ENCODE measurements around the gene AKAP13.

Gene AKAP13

DNA sequence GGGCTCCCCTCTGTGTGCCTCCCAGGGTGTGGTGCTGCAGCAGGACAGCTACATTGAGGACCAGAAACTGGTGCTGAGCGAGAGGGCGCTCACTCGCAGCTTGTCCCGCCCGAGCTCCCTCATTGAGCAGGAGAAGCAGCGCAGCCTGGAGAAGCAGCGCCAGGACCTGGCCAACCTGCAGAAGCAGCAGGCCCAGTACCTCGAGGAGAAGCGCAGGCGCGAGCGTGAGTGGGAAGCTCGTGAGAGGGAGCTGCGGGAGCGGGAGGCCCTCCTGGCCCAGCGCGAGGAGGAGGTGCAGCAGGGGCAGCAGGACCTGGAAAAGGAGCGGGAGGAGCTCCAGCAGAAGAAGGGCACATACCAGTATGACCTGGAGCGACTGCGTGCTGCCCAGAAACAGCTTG is 360.6 kb downstream of the AKAP13 start:
- no peak for DNase-seq (ENCODE audit: low read depth)

DNA sequence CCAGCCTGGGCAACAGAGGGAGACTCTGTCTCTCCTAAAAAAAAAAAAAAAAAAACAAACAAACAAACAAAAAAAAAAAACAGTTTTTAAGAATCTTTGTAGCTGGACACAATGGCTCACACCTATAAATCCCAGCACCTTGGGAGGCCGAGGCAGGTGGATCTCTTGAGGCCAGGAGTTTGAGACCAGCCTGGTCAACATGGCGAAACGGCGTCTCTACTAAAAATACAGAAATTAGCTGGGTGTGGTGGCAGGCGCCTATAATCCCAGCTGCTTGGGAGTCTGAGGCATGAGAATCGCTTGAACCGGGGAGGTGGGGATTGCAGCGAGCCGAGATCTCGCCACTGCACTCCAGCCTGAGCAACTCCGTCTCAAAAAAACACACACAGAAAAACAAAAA is 361.3 kb downstream of the AKAP13 start:
- no peak for DNase-seq (ENCODE audit: low read depth)

DNA sequence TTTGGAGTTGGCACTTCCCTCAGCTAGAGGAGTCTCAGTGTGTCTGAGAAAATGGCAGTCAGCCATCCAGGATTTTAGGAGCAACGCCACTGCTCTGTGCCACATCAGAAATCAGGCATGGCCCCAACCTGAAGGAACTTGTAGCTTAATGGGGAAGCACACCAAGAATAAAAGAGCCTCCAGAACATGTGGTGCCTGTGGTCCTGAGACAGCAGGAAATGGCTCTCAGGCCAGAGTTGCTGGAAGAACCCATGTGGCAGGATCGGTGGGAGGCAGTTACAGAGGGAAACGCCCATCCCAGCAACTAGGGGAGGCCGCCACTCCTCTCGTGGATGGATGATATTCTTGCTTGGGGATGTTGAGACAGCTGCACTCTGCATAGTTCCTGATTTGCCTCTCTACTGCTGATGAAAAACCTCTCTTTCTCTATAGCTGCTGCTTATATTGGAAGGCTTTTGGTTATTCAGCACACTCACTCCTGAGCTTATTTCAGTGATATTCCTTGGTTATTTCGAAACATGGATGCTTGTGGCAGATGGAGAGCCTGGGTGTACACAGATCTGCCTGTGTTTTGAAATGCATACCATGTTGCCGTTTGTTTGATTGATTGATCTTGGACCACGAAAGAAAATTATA is 361.9 kb downstream of the AKAP13 start:
- no peak for DNase-seq (ENCODE audit: low read depth)

DNA sequence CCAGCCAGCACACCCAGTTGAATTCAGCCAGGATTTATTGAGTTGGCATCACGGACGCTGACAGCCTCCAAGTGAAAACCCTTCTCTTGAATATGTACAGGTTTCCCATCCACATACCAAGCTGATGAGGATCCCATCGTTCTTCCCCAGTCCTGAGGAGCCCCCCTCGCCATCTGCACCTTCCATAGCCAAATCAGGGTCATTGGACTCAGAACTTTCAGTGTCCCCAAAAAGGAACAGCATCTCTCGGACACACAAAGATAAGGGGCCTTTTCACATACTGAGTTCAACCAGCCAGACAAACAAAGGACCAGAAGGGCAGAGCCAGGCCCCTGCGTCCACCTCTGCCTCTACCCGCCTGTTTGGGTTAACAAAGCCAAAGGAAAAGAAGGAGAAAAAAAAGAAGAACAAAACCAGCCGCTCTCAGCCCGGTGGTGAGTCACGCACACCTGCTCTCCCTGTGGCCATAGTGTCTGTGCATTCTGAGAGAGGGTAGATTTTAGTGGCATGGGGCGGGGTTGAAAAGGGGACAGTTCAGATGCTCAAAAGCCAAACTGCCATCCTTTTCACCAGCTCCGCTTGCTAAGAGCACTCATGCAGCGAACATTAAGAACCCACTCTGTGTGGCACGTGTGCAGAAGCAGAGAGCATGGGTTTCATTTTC is 363.1 kb downstream of the AKAP13 start:
- DNase-seq (ENCODE audit: low read depth) = no peak

DNA sequence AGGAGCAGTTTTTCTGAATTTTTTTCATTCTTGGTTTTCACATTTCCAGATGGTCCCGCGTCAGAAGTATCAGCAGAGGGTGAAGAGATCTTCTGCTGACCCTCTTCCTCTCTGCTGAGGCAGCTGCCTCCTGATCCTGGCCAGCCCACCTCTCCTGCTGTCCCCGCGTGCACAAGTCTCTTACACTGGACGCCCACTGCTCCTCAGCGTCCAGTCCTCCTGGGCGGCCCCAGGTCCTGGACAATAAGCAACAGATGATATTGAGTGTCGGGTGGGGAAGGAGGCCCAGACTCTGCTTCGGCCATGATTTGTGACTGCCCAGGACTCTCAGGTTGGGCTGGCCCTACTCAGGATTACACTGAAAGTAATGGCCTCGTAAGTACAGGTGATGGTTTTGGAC is 364.2 kb downstream of the AKAP13 start:
- no peak for DNase-seq (ENCODE audit: low read depth)

DNA sequence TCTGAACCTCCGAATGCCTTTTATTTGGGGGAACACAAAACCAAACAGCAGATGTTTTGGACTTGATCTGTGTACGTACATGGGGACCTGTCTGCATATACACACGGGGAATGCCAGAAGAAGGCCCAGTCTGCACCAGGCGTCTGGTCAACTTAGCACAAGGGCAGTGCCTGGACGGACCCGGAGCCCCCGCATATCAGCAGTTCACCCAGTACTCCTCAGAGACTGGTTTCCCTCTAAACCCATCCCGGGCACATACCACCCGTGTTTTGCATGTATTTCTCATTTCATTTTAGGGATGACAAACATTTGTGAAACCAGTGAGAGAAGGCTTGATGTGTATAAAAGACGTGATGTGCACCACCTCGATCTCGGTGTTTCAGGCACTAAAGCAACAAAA is 364.6 kb downstream of the AKAP13 start:
- DNase-seq (ENCODE audit: low read depth) = no peak

DNA sequence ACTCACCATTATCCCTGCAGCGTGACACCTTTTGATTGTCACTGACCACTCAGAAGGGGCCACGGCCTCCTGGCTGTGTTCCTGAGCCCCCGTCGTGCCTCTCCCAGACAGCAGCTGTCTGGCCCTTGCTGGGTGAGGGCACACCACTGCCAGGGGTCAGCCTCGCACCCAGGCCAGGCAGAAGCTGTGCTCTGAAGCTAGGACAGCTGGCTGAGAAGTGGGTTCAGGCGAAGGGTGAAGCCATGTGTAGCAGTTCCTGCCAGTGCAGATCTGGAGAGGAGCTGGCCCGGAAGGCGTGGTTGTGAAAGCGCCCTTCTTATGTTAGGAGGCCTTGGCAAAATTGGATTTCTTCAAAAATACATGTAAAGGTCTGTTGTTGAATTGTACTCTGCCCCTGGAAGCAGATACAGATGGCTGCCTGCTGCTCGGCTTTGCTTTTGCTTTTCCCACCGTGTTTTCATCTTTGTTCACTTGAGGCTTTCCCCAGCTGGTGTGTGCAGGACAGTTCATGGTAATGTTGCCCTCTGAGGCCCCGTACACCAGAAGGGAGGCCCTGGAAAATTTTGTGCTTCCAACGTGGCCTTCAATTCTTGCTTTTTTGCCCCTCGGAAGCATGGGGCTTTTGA is 365.2 kb downstream of the AKAP13 start:
- no peak for DNase-seq (ENCODE audit: low read depth)

DNA sequence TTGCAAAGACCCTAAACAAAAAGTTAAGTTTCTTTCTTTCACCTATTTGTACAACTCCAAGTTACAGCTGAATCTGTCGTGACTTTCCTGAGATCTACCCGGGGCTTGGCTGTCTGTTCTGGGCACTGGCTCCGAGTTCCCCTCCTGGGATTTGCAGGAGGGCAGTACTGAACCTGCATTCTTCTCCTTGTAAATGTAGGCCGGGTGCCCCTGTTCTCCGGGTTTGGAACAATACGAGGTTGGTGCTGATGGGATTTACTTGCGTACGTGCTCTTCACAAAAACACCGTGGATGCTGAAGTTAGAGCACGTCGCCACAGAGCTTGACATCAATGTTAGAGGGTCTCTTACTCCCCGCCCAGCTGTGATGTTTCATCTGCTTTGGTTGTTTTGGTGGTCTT is 366.2 kb downstream of the AKAP13 start:
- no peak for DNase-seq (ENCODE audit: low read depth)

DNA sequence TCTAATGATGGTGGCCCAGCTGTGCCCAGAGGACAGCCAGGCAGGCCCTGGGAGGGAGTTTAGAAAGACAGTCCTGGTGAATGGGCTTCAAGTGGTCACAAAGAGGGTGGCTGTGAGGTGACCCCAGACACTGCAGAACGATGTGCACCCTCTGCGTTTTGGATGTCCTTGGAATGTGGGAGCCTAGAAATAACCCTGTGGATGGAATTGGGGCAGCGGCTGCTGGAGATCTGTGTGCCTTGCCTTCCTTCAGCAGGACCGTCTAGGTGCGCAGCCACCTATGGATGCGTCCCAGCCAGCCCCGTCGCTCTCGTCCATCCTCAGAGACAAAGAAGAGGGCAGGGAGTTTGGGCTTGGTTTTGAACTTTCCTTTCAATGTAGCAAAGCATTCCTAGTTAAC is 367.8 kb downstream of the AKAP13 start:
- no peak for DNase-seq (ENCODE audit: low read depth)

DNA sequence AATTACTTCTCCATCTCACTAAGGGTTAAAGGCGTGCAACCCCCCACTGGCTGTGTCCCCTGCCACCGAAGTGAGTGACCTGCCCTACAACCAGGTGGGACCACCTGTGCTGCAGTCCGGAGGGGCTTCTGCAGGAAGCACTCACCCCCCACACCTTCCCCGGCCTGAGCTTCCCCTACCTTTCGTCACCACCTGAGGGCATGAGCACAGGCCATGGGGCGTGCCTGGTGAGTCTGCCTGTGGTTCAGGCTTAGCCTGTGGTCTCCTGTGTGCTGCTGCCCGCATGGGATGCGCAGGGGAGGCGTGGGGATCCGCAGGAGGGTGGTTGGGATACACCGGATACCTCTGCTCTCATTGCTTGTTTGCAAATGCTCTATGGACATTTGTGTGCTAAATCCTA is 368.3 kb downstream of the AKAP13 start:
- no peak for DNase-seq (ENCODE audit: low read depth)

DNA sequence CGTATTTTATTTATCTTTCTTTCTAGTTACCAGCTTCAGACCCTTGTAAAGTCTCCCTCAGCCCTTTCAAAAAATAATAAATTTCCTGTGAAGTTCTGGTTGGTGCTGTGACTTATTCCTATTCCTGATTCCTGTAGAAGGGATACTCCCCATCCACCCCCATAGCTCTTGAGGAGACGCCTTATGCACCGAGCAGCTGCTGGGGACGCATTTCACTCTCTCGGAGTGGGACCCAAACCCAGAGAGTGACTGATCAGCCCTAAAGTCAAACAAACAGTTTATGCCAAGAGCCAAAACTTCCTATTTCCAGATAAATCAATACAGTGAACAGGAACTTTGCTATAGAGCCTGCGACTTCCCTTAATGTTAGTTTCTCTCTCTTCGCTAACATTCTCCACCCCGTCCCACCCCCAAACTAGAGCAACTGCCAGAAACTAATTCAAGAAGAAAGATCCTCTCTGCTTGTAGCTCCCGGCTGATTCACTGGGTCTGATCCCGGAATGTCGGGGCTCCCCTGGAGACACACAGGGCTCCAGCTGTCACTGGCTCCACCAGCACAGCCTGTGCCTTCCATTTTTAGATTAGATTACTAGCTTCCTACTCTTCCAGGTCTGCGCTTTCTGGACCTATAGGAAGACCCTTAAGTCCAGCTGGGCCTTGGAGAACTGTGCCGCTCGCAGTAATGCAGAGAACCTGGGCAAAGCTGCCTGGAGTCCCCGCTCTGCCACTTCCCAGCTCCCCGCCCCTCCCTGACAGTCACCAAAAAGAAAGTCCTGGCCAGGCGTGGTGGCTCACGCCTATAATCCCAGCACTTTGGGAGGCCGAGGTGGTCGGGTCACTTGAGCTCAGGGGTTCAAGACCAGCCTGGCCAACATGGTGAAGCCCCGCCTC is 369.1 kb downstream of the AKAP13 start:
- no peak for DNase-seq (ENCODE audit: low read depth)

DNA sequence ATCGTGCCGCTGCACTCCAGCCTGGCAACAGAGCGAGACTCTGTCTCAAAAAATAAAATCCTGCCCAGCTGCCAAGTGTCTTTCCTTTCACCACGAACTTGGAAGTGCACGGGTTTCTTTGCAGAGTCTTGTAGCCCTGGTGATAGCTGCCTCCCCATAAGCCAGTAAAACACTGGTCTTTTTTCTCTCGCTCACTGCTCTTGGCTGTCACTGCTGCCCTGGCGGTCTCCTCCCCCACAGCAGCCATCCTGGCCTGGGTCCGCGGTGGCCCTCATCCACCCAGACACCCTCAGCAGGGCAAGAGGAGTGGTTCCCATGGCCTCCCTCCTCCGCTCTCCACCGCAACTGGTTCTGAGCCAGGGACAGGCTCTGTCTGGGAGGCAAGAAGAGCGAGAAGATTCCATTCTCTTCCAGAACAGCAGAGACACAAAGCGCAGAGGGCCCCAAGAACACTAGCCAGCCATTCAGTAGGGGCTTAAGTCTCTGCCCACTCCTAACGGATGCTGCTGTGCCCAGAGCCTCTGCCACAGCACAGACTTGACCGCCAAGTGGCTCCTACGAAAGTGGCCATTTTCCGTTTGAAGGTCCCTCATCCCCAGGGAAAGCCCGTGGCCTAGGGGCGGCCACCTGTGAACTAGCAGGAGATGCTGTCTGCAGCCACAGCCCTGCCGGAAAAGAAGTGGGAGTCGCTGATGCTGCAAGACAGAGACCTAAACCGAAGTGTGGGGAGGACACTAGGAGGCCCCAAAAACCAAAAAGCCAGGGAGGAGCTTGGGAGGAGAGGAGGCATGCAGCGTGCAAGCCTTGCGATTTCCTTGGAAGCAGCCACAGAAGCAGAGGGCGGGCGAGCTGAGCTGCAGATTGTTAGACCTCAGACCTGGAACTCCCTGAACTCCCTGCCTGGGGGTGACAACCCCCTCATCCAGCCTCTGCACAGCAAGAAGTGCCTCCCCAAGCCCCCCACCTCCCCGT is 370.2 kb downstream of the AKAP13 start:
- no peak for DNase-seq (ENCODE audit: low read depth)

DNA sequence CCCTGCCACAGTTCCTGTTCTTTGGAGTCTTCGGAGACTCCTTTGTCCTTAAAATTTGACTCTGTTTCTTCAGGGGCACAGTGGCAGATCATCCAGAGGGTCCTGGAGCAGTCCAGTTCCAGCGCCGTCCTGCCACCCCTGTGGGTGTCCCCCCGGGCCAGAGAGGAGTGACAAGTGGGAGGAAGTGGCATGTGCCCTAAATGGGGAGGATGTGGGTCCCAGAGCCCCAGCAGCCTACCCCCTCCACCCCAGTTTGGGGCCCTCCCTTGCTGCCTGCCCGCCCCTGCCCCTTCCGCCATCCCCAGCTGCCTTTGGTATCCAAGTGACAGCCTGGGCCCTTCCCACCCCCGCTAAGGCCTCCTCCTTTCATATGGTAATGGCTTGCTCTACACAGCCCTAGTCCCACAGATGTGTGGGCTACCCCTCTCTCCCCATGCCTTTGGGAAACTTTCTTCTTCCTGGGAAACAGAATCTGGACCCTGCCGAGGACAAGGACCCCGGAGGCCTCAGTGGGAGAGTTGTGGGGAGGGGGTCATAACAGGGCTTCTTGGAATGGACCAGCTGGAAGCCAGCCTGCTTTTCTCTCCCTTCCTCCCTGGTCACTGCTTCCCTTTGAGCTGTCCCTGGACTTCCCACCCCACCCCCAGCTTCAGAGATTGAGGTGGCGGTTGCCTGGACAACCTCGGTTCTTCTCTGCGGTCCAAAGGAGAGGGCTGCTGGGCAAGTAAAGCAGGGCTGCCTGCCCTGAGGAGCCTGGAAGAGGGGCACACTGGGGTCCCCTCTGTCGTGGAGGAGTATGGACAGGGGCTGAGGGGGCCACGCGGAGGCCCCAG is 371.1 kb downstream of the AKAP13 start:
- no peak for DNase-seq (ENCODE audit: low read depth)

DNA sequence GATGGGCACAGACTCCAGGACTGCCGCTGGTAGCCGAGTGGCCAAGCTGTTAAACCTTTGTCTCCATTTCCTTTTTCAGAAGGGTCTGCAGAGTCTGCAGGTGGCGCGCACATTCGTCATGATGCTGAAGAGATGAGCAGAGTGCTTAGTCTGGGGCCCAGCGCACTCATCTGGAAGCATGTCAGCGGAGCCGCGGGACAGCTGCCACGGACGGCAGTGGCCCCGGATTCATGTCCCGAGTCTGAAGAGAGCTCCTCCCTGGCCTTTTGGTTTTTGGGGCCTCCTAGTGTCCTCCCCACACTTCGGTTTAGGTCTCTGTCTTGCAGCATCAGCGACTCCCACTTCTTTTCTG is 371.7 kb downstream of the AKAP13 start:
- DNase-seq (ENCODE audit: low read depth) = no peak

DNA sequence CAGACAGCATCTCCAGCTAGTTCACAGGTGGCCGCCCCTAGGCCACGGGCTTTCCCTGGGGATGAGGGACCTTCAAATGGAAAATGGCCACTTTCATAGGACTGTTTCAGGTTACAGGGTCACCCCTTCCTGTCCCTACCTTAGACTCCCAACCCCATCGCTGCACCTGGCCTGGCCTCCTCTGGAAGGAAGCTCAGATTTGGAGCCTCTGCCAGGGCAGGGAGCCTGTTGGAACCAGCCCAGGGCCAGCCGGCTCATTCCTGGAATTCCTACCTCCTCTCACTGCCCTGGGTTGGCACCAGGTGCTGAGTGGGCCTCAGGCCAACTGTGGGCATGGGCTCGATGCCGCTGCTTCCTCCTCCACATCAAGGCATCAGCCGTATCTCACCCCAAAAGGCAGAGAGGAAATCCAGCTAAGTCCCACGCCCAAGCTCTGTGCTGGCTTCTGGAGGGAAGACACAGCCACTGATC is 372.1 kb downstream of the AKAP13 start:
- DNase-seq (ENCODE audit: low read depth) = no peak

DNA sequence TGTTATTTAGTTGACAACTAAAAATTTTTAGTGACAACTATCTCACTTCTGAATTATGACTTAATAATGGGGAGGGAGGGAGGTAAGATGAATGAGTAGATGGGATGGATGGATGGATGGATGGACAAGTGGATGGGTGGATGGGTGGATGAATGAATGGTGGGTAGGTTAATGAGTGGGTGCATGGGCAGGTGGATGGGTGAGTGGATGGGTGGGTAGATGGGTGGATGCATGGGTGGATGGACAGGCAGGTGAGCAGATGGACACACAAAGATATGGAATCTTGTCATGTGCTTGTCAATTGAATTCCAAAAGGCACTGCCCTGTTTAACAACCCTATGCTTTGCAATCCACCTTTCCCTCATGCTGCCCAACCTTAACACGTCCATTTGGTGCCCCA is 372.9 kb downstream of the AKAP13 start:
- DNase-seq (ENCODE audit: low read depth) = no peak

DNA sequence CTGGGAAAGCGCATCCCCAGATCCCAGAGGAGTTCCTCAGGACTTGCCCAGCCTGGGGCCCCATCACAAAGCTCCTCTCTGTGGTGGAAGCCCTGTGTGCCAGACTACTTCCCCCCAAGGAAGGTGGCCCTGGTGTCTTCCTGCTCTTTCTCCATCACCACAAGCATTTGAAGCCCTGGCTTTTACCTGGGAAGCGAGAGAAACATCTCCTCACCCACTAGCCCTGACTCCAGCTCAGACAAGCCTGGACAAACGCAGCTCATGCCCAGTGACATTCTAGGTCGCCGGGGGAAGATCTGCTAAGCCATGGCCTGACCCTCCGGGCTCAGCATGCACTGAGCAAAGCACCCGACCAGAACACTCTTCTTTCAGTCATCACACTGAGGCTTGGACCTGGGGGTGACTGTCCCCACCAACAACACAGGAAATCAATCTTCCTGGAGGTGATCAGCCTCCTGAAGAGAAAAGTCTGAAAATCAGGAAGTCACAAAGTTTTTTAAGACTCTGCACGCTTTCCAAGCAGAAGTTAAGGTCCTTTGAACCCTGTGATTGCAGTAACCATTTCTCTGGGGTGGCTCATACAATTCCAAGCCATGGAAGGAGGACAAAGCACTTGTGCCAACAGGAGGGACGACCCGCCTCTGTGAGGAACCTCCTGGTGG is 373.5 kb downstream of the AKAP13 start:
- DNase-seq (ENCODE audit: low read depth) = no peak

DNA sequence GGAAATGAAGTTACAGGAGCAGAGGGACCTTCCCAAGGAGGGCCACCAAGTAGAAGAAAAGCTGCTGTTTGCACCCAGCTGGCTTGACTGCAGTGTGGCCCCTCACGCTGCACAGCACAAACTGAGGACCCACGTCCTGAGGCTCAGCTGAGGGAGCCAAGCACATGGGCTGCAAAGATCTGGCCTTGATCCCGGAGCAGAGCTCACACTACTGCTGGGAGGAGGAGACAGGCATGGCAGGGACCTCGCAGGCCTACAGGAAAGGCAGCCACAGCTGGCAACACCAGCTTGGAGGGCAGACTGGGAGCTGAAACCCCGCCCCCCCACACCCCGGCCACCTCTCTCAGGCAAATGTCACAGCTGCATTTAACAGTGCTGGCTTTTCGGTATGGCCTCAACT is 374.6 kb downstream of the AKAP13 start:
- DNase-seq (ENCODE audit: low read depth) = no peak

DNA sequence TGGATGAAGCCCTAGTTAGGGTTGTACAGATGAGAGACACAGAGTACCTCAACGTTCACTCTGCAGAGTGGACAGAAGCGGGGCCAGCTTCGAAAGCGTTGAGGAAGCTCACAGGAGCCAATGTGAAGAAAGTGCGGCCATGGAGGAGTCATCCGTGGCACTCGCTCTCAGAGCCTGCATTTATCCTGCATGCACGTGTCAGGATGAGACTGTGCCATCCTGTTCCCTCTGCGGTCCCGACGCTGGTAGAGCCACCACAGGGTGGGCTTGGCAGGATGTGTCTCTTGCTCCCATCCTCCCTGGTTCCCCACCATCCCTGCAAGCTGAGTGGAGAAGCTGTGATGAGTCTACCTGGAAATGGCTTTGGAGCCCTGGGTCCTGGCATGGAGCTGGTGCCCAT is 375.1 kb downstream of the AKAP13 start:
- no peak for DNase-seq (ENCODE audit: low read depth)

DNA sequence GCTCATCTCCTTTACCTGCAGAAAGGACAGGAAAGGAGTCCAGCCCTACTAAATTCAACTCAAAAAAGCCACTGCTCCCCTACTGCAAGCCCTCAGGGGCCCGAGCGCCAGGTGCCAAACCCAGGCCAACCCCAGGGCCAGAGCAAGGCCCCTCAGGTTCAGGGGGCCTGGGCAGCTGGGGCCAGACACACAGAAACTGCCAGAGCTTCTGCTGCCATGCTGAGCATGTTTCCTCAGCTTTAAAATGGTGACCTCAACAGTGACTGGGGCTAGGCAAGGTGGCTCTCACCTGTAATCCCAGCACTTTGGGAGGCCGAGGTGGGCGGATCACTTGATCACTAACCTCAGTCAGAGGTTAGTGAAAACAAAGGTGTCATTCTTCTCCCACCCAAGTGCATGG is 375.5 kb downstream of the AKAP13 start:
- DNase-seq (ENCODE audit: low read depth) = no peak

All from ELR (cell line).